ENCODE measurements around the gene SPAG6. TPM values are rescaled to one million over a fixed set of nuclear protein-coding genes. Genes with fewer than 3 reads are reported as not detected.
"Not testable (repeated sequence)": the region's sequence is repeated elsewhere in the genome, so short reads cannot be mapped to it uniquely, and the experiment has no call there.

The SPAG6 gene
- total RNA-seq, 1 experiment from 2014 or later: not detected

DNA sequence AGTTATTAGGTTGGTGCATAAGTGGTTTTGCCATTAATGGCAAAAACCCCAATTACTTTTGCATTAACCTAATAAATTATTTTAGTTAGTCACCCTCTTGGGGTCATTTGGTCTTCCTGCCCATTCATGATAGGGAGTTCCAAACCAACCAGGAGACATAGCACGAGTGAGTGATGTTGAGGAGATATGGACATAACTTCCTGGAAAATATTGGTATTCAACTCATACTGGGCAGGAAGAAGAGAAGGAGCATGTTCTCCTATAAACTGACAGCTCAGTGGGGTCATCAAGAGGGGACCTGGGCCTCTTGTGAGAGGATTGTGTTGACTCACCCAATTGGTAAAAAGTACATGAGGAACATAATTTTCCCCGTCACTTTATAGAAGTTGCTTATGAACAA, 23.7 kb downstream of the SPAG6 start:
- no peak for DNase-seq (ENCODE audit: extremely low read depth, low read depth)

DNA sequence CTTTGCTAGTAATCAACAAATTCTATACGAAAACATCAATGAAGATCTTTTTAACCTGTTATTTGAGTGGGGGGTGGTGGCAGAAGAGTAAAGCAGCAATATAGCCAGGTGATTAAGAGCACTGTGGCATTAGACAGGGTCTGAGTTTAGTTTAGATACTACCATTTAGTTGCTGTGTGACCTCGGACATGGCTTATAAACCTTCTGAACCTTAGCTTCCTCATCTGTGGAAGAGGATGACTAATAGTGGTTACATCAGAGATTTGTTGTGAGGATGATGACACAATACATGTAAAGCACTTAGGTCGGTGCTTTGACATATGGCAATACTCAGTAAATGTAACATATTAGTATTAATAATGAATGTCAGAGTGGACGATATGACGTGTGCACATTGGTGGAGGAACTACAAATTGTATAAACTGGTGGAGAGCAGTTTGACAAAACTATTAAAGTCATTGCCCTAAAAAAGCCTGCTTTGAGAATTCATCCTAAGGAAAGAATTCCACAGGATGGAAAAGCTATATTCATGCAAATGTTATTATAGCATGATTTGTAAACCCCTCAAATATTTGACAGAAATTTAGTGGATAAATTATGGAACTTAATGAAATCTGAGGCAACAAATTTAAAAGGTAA, 24.3 kb downstream of the SPAG6 start:
- DNase-seq (ENCODE audit: extremely low read depth, low read depth): peak; percentile 20

DNA sequence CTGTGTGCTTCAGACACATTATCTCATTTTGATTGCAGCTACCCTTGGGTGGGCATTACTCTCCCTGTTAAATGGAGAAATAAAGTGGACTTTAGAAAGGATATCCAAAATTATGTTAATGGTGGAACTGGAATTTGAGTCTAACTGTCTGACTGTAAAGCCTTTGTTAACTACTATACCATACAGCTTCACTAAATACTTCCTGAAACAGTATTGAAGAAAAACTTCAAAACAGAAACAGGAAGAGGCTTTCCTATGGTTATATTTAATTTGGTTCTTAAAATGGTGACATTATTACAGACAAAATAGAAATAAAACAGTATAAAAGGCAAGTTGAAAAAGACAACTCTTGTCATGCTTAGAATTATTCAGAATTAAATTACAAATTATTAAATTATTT, 25.0 kb downstream of the SPAG6 start:
- DNase-seq (ENCODE audit: extremely low read depth, low read depth): no peak

DNA sequence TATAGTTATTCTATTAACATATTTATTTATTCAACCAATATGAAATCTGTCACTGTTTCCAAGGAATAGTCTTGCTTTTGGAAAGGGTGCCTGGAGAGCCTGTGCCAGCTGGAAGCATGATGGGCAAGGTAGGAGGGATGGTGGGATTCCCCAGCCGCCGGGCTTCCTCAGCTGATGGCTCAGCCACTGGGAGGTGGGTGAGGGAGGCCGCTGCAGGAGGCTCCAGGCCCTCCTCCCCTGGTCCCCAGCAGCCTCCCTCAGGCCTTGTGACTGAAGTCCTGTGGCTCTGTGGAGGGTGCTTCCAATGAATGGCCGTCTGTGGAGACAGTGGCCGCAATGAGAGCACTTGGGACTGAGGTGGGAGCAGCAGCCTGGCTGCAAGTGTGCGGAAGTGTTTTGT, 27.0 kb downstream of the SPAG6 start:
- no peak for DNase-seq (ENCODE audit: extremely low read depth, low read depth)

DNA sequence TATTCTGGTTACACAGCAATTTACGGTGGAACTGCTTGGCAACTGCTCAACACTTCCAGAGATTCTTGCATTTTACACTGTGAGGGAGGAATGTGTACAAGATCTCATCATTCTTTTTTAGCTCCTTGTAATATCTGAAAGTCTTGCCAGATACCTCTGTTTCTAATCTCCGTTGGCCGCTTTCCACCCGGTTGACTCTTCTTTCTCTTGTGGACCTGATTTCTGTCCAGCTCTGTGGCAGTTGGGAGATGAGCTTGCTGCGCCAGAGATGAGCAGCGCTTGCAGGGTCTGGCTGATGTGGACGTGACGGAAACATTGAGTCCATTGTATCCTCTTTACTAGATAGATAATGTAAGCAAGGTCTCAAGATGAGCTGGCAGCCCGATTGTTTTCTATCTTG, 27.6 kb downstream of the SPAG6 start:
- DNase-seq (ENCODE audit: extremely low read depth, low read depth): no peak

DNA sequence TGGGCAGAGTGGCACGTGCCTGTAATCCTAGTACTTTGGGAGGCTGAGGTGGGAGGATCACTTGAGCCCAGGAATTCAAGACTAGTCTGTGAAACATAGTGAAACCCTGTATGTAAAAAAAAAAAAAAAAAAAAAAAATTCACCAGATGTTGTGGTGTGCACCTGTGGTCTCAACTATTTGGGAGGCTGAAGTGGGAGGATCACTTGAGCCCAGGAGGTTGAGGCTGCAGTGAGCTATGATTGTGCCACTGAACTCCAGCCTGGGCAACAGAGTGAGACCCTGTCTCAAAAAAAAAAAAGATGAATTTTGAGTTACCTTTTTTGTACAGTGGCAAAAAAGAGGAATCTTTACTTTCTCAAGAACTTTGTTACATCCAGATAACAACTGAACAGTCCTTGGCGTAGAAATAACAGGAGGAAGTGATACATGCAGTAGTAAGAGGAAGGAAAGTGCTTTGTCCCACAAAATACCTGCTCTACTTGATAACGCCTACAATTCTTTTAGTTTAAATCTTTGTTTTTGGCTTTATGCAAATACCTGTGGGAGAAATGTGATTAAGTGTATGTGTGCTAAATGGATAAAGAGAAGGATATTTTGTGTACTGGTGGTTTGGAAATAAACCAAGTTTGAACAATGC, 29.3 kb downstream of the SPAG6 start:
- no peak for DNase-seq (ENCODE audit: extremely low read depth, low read depth)

DNA sequence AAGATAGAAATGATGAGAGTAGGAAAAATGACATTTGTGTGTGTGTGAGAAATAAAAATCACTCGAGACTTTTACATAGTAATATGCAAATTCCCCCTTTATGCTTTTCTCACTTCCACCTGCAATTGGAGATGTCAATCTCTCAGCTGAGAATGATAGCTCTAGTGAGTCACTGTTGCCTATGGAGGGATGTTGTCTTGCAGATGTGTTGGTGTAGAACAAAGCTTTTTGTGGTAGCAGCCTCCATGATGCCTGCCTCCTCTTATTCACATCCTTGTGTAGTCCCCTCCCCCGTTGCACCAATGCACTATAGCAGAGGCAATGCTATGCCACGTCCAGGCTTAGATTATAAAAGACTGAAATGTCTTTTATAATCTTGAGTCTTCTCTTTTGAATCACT, 33.8 kb downstream of the SPAG6 start:
- DNase-seq (ENCODE audit: extremely low read depth, low read depth): no peak

DNA sequence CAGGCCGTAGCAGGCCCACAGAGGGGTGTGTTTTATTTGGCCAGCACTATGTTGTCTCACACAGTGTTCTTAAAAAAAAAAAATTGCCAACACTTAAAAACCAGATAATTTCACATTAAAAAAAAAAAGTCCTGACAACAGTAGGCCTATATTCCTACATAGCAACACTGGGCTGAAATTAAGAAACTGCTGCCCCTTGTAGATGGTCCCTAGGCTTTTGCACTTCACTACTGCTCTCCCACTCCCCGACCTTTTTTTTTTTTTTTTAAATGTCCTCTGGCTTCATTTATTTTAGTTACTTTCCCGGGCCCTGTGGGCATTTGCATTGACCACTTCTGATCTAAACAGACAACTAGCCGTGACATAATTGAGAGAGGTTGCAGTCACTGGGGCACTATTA, 36.0 kb downstream of the SPAG6 start:
- DNase-seq (ENCODE audit: extremely low read depth, low read depth): no peak

DNA sequence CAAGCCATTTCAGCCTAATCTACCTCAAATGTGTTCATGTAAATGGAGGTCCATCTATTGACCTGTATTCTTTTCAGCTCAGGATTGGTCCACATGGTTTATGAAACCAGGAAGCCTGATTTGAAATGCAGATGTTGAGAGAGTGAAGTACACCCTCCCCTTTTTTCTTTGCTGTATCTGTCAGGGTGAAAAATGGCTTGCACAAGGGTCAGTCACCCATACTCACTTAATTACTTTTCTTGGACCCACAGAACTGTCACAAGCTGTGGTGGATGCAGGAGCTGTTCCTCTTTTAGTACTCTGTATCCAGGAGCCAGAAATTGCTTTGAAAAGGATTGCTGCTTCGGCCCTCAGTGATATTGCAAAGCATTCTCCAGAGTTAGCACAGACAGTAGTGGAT, 41.2 kb downstream of the SPAG6 start:
- DNase-seq (ENCODE audit: extremely low read depth, low read depth): no peak

DNA sequence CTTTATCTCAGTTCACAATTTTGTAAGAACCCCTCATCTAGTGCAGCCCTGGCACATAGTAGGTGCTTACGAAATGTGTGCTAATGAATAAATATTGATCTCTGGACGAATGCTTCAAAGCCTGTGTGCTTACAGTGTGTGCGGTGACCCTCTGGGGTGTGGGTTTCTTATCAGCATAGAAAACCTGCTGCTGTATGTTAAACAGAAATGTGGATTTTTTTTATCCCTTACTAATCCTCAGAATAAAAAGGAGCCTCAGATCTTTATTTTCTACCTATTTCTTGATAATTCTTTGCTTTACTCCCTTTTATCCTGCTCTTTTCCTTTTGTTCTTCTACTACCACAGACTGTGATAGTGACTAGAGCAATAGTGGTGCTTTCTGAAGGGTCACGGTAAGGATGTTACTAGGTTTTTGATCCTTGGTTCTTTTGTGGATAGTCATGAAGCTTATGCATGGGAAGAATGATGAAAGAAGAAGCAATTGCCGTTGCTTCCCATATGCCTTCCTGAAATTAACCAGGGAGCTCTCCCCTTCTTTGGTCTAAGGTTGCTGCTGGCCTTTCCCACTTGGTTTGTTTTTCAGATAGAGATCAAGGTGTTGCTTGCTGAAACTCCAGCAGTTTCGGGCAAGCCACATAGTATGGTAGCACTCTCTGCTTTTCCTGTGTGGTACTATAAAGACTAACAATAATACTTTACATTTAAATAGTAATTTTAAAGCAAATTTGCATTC, 44.7 kb downstream of the SPAG6 start:
- DNase-seq (ENCODE audit: extremely low read depth, low read depth): peak; percentile 3

DNA sequence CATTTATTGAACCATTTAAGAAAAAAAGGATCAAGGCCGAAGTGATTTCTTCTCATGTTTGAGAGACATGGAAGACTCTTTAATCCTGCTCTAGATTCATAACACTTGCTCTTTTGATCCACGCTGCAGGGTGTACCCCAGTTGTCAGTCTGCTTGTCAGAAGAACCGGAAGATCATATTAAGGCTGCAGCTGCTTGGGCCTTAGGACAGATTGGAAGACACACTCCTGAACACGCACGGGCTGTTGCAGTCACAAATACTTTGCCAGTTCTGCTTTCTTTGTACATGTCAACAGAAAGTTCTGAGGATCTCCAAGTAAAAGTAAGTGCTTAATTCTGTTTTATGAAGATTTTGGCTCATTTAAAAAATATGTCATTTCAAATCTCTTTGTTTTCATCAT, 46.3 kb downstream of the SPAG6 start:
- no peak for DNase-seq (ENCODE audit: extremely low read depth, low read depth)

DNA sequence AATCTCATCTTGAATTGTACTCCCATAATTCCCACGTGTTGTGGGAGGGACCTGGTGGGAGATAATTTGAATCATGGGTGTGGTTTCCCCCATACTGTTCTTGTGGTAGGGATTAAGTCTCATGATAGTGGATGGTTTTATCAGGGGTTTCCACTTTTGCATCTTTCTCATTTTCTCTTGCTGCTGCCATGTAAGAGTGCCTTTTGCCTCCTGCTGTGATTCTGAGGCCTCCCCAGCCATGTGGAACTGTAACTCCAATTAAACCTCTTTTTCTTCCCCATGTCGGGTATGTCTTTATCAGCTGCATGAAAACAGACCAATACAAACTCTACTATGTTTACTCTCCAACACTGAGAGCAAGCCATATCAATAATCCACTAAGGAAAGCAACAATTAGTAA, 50.9 kb downstream of the SPAG6 start:
- DNase-seq (ENCODE audit: extremely low read depth, low read depth): not testable (repeated sequence)

DNA sequence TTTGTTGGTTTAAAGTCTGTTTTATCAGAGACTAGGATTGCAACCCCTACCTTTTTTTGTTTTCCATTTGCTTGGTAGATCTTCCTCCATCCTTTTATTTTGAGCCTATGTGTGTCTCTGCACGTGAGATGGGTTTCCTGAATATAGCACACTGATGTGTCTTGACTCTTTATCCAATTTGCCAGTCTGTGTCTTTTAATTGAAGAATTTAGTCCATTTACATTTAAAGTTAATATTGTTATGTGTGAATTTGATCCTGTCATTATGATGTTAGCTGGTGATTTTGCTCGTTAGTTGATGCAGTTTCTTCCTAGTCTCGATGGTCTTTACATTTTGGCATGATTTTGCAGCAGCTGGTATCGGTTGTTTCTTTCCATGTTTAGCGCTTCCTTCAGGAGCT, 61.6 kb downstream of the SPAG6 start:
- DNase-seq (ENCODE audit: extremely low read depth, low read depth): not testable (repeated sequence)

DNA sequence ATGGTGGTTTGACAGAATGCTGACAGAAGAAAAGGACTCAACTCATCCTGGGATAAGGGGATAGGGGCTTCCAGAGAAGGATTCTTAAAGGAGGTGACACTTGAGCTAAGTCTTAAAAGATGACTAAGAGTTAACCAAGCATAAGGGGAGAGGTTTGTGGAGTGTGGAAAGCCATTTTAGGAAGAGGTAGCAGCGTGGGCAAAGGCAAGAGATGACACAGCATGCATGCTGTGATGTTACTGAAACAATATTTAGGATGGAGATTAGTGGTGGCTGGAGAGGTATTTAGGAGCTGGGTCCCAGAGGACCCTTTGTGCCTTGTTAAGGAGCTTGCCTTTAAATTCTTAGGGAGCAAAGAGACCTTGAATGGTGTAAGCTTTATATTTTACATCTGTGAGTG, 65.1 kb downstream of the SPAG6 start:
- DNase-seq (ENCODE audit: extremely low read depth, low read depth): no peak

DNA sequence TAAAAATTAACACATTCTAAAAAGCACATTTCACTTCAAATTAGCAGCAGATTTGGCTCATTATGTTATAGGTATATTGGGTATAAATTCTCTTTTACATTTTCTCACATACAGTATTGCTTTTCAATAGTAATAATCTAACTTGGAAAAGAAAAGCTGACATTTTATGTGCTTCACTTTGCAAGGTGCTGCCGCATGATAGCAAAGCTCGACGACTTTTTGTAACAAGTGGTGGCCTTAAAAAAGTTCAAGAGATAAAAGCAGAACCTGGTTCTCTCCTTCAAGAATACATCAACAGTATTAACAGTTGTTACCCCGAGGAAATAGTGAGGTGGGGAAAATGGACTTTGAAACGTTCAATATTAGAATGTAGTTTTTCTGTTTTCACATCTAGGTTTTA, 65.5 kb downstream of the SPAG6 start:
- no peak for DNase-seq (ENCODE audit: extremely low read depth, low read depth)

DNA sequence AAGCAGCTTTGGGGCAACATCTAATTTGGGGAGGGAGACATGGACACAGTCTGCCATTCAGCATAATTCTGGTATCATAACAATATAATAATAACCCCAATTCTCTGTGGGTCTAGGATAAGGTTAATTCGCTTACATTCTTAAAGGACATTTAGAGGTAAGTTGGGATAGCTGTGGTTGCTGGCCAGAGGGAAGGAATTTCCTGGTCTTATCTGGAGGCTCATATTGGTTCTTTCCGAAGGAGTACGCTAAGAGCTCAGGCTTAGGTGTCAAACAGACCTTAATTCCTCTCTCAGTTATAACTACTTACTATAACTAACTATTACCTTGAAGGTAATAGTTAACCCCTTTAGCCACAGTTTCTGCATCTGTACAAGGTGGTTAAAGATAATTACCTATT, 68.8 kb downstream of the SPAG6 start:
- no peak for DNase-seq (ENCODE audit: extremely low read depth, low read depth)

DNA sequence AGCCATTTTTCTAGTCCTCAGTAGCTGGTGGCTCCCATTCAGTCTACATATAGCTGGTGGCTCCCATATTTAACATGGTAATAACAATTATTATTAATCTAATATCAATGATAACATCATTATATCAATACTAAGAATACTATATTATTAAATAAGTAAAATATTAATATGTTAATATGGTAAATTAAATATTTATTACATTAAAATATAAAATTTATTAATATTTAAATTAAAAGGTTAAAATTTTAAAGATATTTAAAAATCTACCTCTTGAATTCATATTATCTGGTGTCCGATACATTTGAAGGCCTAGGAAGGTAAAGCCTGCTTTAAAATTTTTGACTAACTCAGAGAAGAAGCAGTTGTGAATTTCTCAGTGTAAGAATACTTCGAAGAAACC, 69.8 kb downstream of the SPAG6 start:
- no peak for DNase-seq (ENCODE audit: extremely low read depth, low read depth)

DNA sequence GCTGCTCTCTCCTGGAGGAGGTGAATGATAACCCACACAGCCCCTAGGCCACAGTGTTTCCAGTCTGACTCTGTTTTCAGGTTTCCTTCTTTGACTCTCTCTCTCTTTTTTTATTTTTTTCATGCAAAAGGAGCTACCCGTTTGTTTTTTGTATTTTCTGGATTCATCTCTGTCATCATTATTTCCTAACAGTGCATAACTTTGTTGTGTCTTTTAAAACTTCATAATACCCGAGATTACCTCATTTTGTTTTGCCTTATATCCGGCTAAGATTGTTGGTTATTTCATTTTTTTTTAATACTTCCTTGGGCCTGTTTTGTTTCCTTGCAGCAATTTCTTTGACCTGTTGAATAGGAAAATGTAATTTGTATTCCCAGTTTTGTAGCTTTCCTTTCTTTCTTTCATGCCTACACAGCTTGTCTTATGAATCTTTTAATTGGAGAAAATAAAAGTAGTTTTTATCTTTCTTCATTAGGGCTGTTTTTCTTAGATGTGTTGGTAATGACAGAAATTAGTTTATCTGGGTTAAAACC, 72.5 kb downstream of the SPAG6 start:
- no peak for DNase-seq (ENCODE audit: extremely low read depth, low read depth)

DNA sequence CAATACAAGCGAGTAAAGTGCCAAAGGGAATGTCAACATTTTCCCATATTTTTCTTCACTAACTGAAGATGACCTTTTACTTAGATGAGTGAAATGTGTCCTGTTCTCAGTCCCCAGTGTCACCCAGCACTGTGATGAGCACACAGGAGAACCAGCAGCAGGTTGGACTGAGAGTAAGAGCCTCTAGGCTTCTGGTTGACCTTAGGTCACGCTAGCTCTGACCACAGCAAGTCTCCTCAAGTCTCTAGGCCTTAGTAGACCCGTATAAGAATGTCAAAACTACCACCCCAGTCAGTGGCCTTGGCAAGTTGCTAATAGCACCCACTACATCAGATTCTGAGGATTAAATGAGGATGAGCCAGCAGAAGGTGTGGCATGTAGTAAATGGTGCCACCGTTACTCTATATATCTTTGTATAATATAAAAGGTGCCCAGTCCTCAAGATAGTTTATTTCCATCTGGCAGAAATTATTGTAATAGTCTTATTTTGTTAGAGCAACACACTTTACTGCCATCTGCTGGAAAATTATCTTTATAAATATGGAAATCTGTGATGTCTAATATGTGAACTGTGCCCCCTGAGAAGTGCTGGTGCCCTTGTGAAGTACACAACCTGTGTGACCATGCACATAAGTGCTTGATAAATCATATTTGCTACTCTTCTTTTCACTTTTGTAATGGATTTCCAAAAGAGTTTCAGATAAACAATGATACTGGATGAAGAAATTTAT, 75.7 kb downstream of the SPAG6 start:
- DNase-seq (ENCODE audit: extremely low read depth, low read depth): no peak

DNA sequence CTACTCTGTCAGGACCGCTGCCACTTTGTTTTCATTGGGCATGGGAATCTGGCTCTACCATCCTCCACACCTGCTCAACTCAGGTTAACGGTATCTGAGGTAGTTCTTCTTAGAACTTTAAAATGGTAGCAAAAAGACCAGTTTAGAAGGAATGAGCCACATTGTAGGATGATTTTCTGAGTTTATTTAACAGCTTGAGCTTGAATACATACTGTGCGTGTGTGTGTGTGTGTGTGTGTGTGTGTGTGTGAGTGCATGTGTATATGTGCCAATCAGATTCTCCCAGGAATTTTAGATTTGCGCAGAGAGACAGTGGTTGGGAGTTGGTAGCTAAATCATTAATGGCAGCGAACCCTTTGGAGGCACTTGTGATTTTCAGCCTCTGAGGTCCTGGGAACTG, 81.4 kb downstream of the SPAG6 start:
- no peak for DNase-seq (ENCODE audit: extremely low read depth, low read depth)

DNA sequence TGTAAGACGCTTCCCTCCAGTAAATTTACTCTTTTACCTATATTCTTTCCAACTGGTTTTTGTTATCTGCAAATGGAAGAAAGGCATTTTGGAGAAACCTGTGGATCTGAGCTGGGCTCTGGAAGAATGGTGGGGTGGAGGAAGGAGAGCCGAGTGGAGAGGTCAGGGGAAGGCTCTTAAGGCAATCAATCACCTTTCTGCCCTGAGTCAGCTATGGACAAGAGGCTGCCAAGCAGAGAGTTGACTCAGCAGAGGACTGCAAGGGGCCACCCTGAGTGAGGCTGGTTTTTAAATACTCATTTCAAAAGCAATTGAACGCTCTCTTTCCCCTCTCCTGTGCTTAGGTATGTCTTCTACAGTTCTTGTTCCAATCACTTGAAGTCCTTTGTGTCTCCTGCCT, 81.8 kb downstream of the SPAG6 start:
- no peak for DNase-seq (ENCODE audit: extremely low read depth, low read depth)

Measured in NCI-H460 (cell line).